Measurements from ENCODE around the gene TUBB8.

TUBB8 gene

DNA sequence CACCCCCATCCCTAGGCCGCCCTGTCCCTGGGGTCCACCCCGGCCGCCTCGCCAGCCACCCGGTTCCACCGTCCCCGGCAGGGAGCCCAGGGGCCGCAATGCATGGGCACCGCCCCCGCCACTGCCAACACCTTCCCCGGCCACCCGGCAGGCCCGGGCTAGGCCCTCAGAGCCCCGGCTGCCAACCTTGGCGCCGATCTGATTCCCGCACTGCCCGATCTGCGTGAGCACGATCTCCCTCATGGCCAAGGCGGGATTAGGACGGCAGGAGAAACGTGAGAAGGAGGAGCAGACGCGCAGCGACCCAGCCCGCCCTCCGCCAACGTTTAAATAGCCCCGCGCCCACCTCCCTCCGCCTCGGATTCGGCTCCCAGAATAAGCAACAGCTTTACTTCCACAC is at the start of gene TUBB8:
TSS of gene TUBB8 (minus strand) at position 301 of the 400 bp plus-strand sequence. CDS start at position 243, 58 bp downstream.
- no peak for TF ChIP-seq CTCF (conservative IDR thresholded peaks at IDR 0.05; ENCODE audit: low read depth, low read length)
- no peak within 1 kb of the TSS for H3K4me3 ChIP-seq (ENCODE audit: low read depth, low read length)
- no peak for DNase-seq (ENCODE audit: low read depth)

GRCh38 chr10:96466-96865 is 47.4 kb upstream of the TUBB8 start:
- no peak for DNase-seq (ENCODE audit: low read depth)
- TF ChIP-seq CTCF (conservative IDR thresholded peaks at IDR 0.05; ENCODE audit: low read depth, low read length), result no peak
- H3K4me3 ChIP-seq (ENCODE audit: low read depth, low read length), result no peak overlapping the region

DNA sequence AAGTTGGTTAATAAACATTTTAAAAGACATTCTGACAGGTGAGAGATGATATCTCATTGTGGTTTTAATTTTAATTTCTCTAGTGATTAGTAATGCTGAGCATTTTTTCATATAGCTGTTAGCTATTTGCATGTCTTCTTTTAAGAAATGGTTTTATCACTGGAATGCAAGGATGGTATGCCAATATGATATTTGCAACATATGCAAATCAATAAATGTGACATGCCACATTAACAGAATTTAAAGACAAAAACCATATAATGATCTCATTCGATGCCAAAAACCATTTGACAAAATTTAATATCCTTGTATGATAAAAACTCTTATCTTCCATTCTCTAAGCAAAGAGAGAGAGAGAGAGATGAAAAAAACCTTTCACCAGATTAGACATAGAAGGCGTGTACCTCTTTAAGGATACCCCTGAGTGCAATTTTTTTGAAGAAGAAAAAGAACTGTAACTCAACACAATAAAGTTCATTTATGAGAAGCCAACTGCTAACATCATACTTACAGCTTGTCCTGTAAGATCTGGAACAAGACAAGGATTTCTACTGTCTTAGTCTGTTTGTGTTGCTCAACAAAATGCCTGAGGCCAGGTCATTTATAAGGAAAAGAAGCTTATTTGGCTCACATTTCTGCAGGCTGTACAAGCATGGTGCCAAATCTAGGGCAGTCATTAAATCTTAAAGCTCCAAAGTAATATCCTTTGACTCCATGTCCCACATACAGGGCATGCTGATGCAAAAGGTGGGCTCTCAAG is 46.4 kb upstream of the TUBB8 start:
- no peak for TF ChIP-seq CTCF (conservative IDR thresholded peaks at IDR 0.05; ENCODE audit: low read depth, low read length)
- no peak for DNase-seq (ENCODE audit: low read depth)
- no peak overlapping the region for H3K4me3 ChIP-seq (ENCODE audit: low read depth, low read length)

DNA sequence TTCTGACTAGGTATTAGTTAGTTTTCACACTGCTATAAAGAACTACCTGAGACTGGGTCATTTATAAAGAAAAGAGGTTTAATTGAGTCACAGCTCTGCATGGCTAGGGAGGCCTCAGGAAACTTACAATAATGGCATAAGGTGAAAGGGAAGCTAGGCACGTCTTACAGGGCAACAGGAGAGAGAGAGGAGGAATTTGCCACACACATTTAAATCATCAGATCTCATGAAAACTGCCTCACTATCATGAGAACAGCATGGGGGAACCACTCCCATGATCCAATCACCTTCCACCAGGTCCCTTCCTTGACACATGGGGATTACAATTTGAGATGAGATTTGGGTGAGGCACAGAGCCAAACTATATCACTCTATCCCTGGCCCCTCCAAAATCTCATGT is 45.5 kb upstream of the TUBB8 start:
- TF ChIP-seq CTCF (conservative IDR thresholded peaks at IDR 0.05; ENCODE audit: low read depth, low read length), result no peak
- H3K4me3 ChIP-seq (ENCODE audit: low read depth, low read length), result no peak overlapping the region
- DNase-seq (ENCODE audit: low read depth), result no peak

DNA sequence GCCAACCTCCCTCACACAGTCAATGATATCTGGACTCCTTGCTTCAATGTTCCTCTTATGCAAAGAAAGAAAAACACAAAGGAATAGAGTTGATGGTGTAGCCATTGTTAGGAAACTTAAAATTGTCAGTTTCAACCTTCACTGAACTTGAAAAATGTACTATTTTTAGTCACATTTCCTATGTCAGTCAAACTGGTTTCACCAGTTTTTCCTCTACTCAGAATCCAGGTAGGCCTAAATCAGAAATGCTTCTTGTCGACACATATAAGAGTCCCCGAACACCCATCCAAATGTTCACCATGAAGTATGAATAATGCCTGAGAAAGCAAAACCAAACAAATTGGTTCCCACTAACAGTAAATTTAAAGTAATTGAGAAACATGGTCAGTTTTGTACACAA is 43.8 kb upstream of the TUBB8 start:
- TF ChIP-seq CTCF (conservative IDR thresholded peaks at IDR 0.05; ENCODE audit: low read depth, low read length), result no peak
- H3K4me3 ChIP-seq (ENCODE audit: low read depth, low read length), result no peak overlapping the region
- DNase-seq (ENCODE audit: low read depth), result no peak

DNA sequence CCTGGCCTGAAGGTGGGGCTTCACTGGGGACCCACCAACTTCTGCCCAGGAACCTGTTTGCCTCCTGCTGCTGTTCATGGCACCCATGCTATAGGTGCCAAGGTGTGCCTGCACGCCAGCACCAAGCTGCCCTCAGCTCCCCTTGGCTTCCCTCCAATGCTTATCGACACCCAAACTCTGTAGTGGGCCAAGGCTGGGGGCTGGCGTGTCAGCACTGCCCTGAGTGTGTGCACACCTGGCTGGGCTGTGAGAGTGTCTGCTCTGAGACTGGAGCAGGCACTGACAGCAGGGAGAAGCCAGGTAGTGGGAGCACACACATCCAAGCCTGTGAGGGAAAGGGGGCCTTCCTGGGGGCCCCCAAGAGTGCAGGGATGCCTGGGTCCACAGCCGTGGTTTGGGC is 43.1 kb upstream of the TUBB8 start:
- no peak for TF ChIP-seq CTCF (conservative IDR thresholded peaks at IDR 0.05; ENCODE audit: low read depth, low read length)
- no peak overlapping the region for H3K4me3 ChIP-seq (ENCODE audit: low read depth, low read length)
- no peak for DNase-seq (ENCODE audit: low read depth)

GRCh38 chr10:91313-91712 is 42.2 kb upstream of the TUBB8 start:
- H3K4me3 ChIP-seq (ENCODE audit: low read depth, low read length), result no peak overlapping the region
- TF ChIP-seq CTCF (conservative IDR thresholded peaks at IDR 0.05; ENCODE audit: low read depth, low read length), result no peak
- no peak for DNase-seq (ENCODE audit: low read depth)

All from choroid plexus epithelial cell (primary cell).